ENCODE measurements around the gene KAT2B. TPM values are rescaled to one million over a fixed set of nuclear protein-coding genes. Genes with fewer than 3 reads are reported as not detected.

The KAT2B gene
- total RNA-seq, 4 donors from 2014 or later = 30.8 to 57.3 (median 44.0) TPM

DNA sequence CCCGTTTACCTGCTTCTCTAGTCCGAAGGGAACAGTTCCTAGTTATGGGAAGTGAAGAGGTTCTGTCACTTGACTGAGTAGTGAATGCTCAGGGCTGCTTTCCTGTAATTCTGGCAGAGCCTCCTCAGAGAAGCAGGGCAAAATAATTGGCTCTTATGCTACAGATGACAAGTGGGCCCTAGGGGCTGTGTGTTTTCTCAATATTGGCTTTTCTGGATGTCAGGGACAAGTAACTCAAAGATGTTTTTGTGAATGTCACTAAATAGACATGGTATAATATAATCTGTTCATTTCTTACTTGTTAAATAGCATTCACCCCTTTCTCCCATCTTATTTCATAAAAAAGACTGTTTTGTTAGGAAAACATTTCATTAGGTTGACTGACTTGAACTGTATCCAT, 105.6 kb downstream of the KAT2B start:
- H3K27me3 ChIP-seq = no peaks in the 10 kb centered on the region
- WGBS, 2 donors (ENCODE audit: low coverage in 1 of 2) = no CpG with 5 or more reads among the region's 2 CpGs

DNA sequence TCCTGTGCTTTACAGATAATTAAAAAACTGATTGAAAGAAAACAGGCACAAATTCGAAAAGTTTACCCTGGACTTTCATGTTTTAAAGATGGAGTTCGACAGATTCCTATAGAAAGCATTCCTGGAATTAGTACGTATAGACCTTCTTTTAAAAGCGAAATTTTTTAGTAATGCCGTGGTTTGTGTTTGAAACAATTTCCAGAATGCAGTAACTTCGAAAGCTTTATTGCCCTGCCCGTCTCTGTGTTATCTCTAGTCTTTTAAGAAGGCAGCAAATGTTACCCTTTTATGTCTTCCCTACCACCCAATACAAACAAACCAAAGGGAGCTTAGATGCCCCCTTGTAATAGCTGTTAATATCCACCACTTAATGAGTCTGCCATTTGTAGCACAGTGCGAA, 106.1 kb downstream of the KAT2B start:
- no peak for ATAC-seq

More for the DNA sequence above, 105.6 kb downstream of the KAT2B start:
- H3K9me3 ChIP-seq = no peaks in the 10 kb centered on the region
- peaks cover 0 to 30% (median 3%) of the 10 kb centered on the region in 3 donors for H3K4me1 ChIP-seq
- H3K4me3 ChIP-seq = no peak overlapping the region
- H3K36me3 ChIP-seq = peaks cover 0 to 52% of the 10 kb centered on the region in 2 donors
- H3K27ac ChIP-seq = no peak overlapping the region
- TF ChIP-seq, protein P1, sequence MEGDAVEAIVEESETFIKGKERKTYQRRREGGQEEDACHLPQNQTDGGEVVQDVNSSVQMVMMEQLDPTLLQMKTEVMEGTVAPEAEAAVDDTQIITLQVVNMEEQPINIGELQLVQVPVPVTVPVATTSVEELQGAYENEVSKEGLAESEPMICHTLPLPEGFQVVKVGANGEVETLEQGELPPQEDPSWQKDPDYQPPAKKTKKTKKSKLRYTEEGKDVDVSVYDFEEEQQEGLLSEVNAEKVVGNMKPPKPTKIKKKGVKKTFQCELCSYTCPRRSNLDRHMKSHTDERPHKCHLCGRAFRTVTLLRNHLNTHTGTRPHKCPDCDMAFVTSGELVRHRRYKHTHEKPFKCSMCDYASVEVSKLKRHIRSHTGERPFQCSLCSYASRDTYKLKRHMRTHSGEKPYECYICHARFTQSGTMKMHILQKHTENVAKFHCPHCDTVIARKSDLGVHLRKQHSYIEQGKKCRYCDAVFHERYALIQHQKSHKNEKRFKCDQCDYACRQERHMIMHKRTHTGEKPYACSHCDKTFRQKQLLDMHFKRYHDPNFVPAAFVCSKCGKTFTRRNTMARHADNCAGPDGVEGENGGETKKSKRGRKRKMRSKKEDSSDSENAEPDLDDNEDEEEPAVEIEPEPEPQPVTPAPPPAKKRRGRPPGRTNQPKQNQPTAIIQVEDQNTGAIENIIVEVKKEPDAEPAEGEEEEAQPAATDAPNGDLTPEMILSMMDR (IDR thresholded peaks at IDR 0.05) = no peak
- TF ChIP-seq EP300 (IDR thresholded peaks at IDR 0.05) (no peak), POLR2AphosphoS5 (IDR thresholded peaks at IDR 0.05) (no peak), POLR2A (IDR thresholded peaks at IDR 0.05) (no peak)
- no peak for ATAC-seq

DNA sequence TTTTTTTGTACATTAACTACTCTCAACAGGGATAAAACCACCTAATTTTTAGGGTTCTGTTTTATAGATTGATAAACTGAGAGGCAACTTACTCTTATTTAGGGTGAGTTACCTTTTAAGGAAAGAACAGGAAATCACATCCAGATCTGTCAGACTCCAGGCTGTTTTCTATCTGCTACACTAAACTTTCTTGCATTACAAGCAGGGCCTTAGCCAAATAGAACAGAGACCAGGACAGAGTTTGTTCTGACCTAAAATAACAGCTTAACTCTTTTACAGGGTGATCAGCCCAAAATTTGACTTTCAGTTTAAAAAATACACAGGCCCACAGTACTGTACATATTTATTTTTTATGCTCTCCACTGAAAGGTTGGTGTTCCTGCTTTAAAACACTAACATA, 107.1 kb downstream of the KAT2B start:
- Histone ChIP-seq H3K4me3 (no peak overlapping the region), H3K27ac (peak overlapping the region in 2 of 4 donors; percentile 13 to 17), H3K27me3 (no peaks in the 10 kb centered on the region), H3K9me3 (no peaks in the 10 kb centered on the region), H3K4me1 (peaks cover 0 to 17% (median 0%) of the 10 kb centered on the region in 3 donors), H3K36me3 (peaks cover 0 to 57% of the 10 kb centered on the region in 2 donors)
- peak; percentile 57 for ATAC-seq
- TF ChIP-seq POLR2A (IDR thresholded peaks at IDR 0.05) = no peak
- TF ChIP-seq, protein P1 (IDR thresholded peaks at IDR 0.05) = no peak
- no peak for TF ChIP-seq EP300 (IDR thresholded peaks at IDR 0.05)
- TF ChIP-seq POLR2AphosphoS5 (IDR thresholded peaks at IDR 0.05) = no peak

More for the DNA sequence above, 106.1 kb downstream of the KAT2B start:
- Histone ChIP-seq H3K9me3 (no peaks in the 10 kb centered on the region), H3K27me3 (no peaks in the 10 kb centered on the region), H3K4me1 (peaks cover 0 to 28% (median 3%) of the 10 kb centered on the region in 3 donors), H3K27ac (no peak overlapping the region), H3K4me3 (no peak overlapping the region), H3K36me3 (peaks cover 0 to 50% of the 10 kb centered on the region in 2 donors)
- no peak for TF ChIP-seq POLR2A (IDR thresholded peaks at IDR 0.05)
- TF ChIP-seq, protein P1 (IDR thresholded peaks at IDR 0.05) = no peak
- TF ChIP-seq POLR2AphosphoS5 (IDR thresholded peaks at IDR 0.05) = no peak
- no peak for TF ChIP-seq EP300 (IDR thresholded peaks at IDR 0.05)
- 80 to 89% methylated on average over 8 of the region's 8 CpGs for WGBS, 2 donors (ENCODE audit: low coverage in 1 of 2)

DNA sequence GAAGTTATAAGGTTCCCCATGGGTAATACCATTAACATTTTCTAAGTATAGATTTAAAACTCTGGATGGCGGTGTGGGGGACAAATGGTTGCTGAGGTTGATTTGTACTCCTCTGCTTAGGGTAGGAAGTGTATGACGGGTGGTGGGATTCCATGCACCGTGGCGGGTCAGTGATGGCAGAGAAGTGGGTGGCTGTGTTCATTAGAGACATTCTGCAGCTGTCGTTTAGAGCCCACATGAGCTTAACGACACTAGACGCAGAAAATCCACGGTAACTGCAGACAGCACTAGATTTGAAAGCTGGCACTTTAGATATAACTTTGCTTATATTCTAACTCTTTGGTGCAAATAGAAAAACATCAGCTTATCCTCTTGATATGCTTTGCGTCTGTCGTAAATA, 108.2 kb downstream of the KAT2B start:
- no peak for TF ChIP-seq EP300 (IDR thresholded peaks at IDR 0.05)
- Histone ChIP-seq H3K27ac (no peak overlapping the region), H3K36me3 (peaks cover 0 to 57% of the 10 kb centered on the region in 2 donors)

DNA sequence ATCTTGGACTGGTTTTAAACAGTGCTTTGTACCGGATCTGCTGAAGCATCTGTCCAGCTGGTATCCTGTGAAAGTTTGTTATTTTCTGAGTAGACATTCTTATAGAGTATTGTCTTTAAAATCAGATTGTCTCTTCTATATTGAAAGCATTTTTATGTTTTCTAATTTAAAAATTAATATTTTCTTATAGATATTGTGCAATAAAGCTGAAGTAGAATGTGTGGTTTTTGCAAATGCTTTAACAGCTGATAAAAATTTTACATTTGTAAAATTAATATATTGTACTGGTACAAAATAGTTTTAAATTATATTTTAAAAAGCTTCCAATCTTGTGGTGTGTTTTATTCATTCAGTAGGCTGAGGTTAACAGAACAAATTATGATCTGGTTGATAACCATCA, 113.8 kb downstream of the KAT2B start:
- no peaks in the 10 kb centered on the region for H3K4me1 ChIP-seq
- no peaks in the 10 kb centered on the region for H3K27me3 ChIP-seq
- no peak for ATAC-seq
- no peaks in the 10 kb centered on the region for H3K9me3 ChIP-seq
- TF ChIP-seq POLR2A (IDR thresholded peaks at IDR 0.05) (no peak), EP300 (IDR thresholded peaks at IDR 0.05) (no peak)
- TF ChIP-seq, protein P1 (IDR thresholded peaks at IDR 0.05) = no peak
- H3K27ac ChIP-seq = no peak overlapping the region
- WGBS, 2 donors (ENCODE audit: low coverage in 1 of 2) = 77 to 100% methylated on average over 1 of the region's 1 CpG
- peaks cover 0 to 40% of the 10 kb centered on the region in 2 donors for H3K36me3 ChIP-seq
- H3K4me3 ChIP-seq = no peak overlapping the region

More for the DNA sequence above, 108.2 kb downstream of the KAT2B start:
- no peak overlapping the region for H3K4me3 ChIP-seq
- 78 to 85% methylated on average over 7 to 10 of the region's 10 CpGs for WGBS, 2 donors (ENCODE audit: low coverage in 1 of 2)
- no peak for ATAC-seq
- H3K9me3 ChIP-seq = no peaks in the 10 kb centered on the region
- no peaks in the 10 kb centered on the region for H3K27me3 ChIP-seq
- H3K4me1 ChIP-seq = peaks cover 0 to 12% (median 0%) of the 10 kb centered on the region in 3 donors

All from gastroesophageal sphincter (tissue), 4 donors.